Endothelial cell of umbilical vein (primary cell): Measurements from ENCODE around the gene ANKMY2.

Experiments used
- CTCF ChIP-seq, 2 donors: IDR thresholded peaks; 1 replicate in 1 of 2; 2 replicates in 1 of 2; pipeline ENCODE4 v1.5.1; 2011; ENCODE audit warnings: low read length in 2 of 2, mild to moderate bottlenecking in 2 of 2, moderate library complexity in 2 of 2, control low read depth in 1 of 2, inconsistent platforms in 1 of 2, low read depth in 1 of 2; ENCODE audit not compliant: insufficient read depth in 1 of 2; ENCODE audit errors: extremely low read depth in 1 of 2
- EZH2 ChIP-seq: IDR thresholded peaks from 2 replicates; pipeline ENCODE4 v1.6.1; 2012; ENCODE audit warnings: borderline replicate concordance, low read depth, mild to moderate bottlenecking, moderate library complexity, low read length, inconsistent platforms; ENCODE audit not compliant: severe bottlenecking
- MAX ChIP-seq: IDR thresholded peaks from 2 replicates; pipeline ENCODE4 v1.6.1; 2011; ENCODE audit not compliant: insufficient read depth, insufficient read length
- POLR2A ChIP-seq: IDR thresholded peaks from 2 replicates; pipeline ENCODE4 v1.6.1; 2012; ENCODE audit warnings: low read depth, mild to moderate bottlenecking, control low read depth, low read length
- POLR2AphosphoS5 ChIP-seq: IDR thresholded peaks from 2 replicates; pipeline ENCODE4 v1.6.1; 2012; ENCODE audit warnings: low read depth, mild to moderate bottlenecking, control low read depth, low read length, moderate library complexity; ENCODE audit not compliant: insufficient read depth

DNA sequence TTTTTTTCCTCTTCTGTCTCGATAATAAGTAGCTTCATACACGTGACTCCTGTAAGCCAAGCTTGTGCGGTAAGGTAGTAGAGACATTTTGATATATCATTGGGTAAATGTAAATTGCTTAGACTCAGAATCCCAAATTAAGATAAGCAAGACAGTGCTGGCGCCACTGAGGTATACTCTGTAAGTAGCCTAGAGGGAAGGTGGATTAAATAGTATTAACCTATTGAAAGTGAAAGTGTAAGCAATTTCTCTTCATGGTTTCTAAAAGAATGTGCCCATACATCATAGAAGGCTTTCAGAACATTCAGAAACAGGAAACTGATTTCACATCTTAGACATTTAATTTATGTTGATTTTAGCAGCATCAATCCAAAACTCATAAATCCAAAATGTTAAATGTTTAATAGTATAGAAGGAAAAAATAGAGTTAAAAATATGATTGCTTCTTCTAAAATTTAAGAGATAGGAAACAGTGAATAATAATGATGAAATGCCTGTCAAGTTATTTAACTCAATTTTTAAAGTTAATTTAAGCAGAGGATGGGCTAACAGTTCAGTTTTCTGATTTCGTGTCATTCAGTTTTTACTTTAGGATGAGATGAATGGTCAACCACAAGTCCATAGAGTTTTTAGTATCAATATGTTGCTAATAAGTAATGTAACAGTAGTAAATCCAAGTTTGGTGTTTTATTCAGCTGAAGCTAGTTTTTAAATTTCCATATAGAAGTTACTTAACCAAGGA lies 82.1 kb downstream of the ANKMY2 start:
- TF ChIP-seq CTCF (IDR thresholded peaks at IDR 0.05; ENCODE audit: extremely low read depth in 1 of 2, insufficient read depth in 1 of 2, low read depth in 1 of 2, low read length in 2 of 2) (no peak), EZH2 (no peak), MAX (no peak), POLR2AphosphoS5 (no peak), POLR2A (no peak)
